Right lobe of liver (tissue), 4 donors: ENCODE measurements around the gene KIAA1671.

Experiments used
- POLR2A ChIP-seq: fragments of 450-650 bp; IDR thresholded peaks from one replicate; pipeline ENCODE4 v1.6.1; 2017; ENCODE audit warnings: antibody characterized with exemption, mild to moderate bottlenecking
- TF ChIP-seq, protein P1 (sequence below), 4 donors: fragments of 200-600 bp in 3 of 4; fragments of 450-650 bp in 1 of 4; IDR thresholded peaks; one replicate each; pipeline versions ENCODE4 v1.5.1 to v1.8.0; 2016 to 2022; ENCODE audit warnings: antibody characterized with exemption in 4 of 4, mild to moderate bottlenecking in 2 of 4
- donor health status: DM: no; HTN: no; CAD: no.
- donor health status: DM: no; HTN: no; CAD: no.
- donor health status: DM: no; HTN: yes; CAD: no.

DNA sequence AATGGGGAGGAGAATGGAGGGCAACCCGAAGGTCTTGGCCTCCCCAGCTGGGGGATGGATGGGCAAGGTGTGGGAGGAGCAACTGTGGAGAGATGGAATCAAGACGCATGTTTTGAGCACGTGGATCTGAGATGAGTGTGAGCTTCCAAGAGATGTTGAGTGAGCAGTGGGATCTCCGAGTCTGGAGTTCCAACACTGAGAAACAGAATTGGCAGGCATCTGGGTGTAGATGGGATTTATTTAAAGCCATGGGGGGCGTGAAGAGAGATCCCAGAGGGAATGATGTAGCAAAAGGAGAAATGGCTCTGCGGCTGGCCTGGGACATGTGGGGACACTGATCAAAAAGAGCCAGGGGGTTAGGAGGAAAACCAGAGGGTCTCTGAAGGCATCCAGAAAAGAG, 95.6 kb downstream of the KIAA1671 start:
- TF ChIP-seq POLR2A = no peak
- TF ChIP-seq, protein P1, sequence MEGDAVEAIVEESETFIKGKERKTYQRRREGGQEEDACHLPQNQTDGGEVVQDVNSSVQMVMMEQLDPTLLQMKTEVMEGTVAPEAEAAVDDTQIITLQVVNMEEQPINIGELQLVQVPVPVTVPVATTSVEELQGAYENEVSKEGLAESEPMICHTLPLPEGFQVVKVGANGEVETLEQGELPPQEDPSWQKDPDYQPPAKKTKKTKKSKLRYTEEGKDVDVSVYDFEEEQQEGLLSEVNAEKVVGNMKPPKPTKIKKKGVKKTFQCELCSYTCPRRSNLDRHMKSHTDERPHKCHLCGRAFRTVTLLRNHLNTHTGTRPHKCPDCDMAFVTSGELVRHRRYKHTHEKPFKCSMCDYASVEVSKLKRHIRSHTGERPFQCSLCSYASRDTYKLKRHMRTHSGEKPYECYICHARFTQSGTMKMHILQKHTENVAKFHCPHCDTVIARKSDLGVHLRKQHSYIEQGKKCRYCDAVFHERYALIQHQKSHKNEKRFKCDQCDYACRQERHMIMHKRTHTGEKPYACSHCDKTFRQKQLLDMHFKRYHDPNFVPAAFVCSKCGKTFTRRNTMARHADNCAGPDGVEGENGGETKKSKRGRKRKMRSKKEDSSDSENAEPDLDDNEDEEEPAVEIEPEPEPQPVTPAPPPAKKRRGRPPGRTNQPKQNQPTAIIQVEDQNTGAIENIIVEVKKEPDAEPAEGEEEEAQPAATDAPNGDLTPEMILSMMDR (IDR thresholded peaks at IDR 0.05) = no peak
